GM19023 (cell line): ENCODE measurements around the gene RHOA.
"Not testable (repeated sequence)": the region's sequence is repeated elsewhere in the genome, so short reads cannot be mapped to it uniquely, and the experiment has no call there.

ENCODE experiments used
- ATAC-seq: cut with Tn5 transposase; IDR thresholded peaks from one replicate; pipeline ENCODE4 v1.9.1; 2021; ENCODE audit warnings: mild to moderate bottlenecking, moderate library complexity; ENCODE audit not compliant: unreplicated experiment

Gene RHOA

DNA sequence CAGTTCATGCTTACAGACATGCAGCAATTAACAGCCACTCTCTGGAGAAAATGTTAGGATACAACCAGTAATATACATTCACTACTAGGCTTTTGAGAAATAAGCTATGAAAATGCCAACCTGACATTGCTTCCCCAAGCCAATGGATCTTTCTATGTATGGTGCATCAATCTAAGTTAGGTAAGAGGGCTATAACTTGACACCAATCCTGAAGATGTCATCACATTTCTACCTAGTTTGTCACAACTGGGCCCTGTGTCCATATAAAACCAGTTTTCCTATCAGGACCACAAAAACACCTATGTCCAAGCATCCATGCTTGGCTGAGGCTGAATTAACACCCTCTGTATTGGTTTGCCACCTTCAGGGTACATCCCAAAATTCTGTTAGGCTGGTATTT is 39.8 kb downstream of the RHOA start:
- no peak for ATAC-seq

DNA sequence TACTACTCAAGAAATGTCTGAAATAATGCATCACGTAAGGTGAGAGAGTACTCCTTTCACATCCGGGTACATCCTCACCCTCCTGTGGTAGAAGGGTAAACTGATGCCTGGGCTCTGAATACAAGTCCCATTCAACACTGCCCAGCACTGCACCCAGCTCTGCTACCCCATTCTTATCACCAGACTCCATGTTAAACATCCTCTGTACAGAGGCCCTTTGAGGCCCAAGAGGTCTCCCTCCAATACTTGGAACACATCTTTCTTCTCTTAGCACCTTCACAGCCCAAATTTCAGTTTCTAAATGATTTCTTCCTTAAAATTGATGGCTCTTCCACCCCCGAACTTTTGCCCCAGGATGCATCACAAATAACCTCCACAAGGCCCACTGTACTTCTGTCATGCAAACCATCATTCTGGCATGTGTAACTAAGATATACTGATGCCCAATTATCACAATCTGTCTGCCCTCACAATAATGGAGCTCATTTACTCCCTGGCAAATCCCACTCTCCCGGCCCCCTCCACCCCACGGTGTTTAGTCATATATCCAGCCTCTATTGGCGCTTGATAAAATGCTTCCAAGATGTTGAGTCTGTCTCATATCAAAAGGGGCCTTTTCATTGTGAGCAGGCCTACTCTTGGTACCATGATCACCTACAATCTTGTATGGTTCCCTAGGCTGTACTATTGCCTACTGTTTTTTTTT is 41.0 kb downstream of the RHOA start:
- no peak for ATAC-seq

DNA sequence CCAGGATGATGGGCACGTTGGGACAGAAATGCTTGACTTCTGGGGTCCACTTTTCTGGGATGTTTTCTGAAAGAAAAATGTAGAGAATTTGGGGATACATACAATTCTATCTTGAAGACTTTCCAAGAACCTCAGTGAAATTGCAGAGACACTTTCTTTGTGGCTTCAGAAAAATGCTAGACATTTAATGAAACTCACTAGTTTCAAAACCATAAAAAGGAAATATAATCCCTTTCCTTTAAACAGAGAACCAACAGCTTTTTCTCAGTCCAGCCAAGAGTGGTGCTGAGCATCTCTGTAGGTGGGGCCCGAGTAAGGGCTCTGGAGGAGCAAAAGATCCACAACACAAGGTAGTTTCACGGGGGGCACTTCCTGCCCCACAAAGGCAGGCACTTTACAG is 49.2 kb downstream of the RHOA start:
- ATAC-seq, result no peak

DNA sequence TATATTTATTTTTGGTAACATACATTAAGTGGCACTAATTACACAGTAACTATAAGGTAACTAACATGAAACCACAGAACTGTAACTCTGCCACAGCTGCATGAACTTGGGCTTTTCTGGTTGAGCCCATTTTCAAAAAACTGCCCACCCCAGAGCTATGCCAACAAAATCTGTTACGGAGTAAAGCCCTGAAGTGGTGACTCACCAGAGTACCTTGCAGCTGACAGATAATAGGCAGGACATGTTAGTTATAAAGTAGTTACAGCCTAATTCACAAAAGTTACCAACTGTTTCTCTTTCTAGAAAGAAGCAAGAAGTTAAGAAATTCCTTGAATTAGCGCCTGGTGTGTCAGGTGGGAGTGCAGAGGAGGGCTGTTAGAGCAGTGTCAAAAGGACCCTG is 52.2 kb downstream of the RHOA start:
- ATAC-seq, result no peak

DNA sequence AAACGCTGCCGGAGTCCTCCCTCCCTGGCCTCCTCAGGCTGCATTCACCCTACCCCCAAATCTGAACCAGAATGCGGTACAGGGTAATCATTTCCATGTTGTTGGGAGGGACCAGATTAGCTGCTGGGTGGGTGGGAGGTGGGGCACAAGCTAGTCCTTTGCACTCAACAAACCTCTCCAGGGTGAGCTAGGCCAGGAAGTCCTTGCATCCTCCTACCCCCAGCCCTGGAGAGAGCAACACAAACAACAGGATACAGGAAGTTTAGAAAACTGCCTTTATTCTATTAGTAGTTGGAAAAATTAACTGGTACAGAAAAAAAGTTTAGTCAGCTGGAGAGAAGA is 52.9 kb downstream of the RHOA start:
- peak; percentile 7 for ATAC-seq

DNA sequence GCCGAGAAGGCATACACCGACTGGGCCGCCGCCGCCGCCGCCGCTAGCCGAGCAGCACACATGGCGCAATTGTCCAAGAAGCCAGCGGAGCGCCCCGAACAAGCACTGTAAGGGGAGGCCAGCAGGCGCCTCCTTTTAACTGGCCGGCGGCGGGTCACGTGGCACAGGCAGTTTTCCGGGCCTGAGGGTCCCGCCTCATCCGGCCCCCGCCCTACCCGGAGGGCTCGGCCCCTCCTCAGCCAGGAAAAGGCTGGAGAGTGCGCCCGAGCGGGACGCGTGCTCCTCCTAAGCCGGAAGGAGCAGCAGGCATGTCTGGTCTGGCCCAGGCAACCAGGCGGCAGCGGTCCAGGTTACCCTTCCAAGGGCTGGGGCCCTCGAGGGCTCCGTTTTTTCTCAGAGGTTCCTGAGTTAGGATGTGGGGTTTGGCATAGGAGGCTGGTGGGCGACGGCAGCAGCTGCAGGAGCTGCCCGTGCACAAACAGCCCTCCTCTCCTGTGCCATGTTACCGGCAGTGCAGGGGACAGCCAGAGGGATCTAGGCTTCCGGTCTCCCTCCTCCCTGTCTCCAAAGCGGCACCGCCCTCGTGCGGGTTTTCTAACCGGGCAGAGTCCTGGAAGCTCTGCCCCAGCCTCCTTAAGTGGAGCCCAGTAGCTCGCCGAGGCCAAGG is 53.4 kb downstream of the RHOA start, which contains the start of gene GPX1:
Gene GPX1 (minus strand): TSS at position 137 of the 667 bp plus-strand sequence. CDS start 75 bp downstream, at position 62.
- ATAC-seq, result peak; percentile 89

DNA sequence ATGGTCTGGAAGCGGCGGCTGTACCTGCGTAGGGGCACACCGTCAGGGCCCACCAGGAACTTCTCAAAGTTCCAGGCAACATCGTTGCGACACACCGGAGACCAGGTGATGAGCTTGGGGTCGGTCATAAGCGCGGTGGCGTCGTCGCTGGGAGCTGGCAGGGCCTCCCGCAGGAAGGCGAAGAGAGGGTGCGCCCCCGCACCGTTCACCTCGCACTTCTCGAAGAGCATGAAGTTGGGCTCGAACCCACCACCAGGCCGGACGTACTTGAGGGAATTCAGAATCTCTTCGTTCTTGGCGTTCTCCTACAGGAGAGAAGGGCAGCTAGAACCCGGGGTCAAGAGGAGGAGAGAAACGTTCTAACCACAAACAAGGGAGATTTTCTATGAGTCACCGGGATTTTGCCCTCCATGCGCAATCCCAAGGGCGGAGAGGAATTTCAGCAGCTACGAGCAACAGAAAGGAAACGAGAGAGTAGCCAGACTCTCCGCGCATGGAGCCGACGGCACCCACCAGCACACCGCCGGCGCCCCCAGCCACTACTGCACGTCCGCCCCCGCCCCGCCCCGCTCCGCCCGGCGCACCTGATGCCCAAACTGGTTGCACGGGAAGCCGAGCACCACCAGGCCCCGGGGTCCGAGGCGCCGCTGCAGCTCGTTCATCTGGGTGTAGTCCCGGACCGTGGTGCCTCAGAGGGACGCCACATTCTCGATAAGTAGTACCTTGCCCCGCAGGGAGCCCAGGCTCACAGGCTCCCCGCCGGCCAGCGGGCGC is 54.1 kb downstream of the RHOA start:
- ATAC-seq, result peak; percentile 37

DNA sequence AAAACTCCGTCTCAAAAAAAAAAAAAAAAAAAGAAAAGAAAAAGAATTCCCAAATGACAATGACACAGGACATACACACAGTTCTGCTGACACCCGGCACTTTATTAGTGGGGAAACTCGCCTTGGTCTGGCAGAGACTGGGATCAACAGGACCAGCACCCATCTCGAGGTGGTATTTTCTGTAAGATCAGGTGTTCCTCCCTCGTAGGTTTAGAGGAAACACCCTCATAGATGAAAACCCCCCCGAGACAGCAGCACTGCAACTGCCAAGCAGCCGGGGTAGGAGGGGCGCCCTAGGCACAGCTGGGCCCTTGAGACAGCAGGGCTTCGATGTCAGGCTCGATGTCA is 54.7 kb downstream of the RHOA start:
- not testable (repeated sequence) for ATAC-seq

DNA sequence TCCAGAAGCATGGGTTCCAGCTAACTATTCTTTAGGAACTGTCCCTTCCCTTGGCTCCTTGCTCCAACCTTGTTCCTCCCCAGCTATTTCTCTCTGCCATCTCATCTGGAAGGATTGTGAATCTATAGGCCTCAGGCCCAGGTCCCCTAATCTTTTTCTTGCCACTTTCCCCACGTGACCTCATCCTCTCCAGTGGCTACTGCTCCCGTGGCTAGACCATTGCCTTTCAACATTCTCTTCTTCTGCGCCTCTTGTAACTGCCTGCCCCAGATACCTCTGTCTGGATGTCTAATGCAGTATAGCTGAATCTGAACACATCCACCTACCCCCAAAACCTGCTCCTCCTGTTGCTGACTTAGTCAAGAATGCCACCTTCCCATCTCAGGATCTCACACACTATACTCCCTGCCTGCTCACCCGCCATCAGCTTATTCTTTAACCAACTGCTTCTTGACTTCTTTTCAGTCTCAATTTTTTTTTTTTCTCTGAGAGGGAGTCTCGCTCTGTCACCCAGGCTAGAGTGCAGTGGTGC is 58.8 kb downstream of the RHOA start:
- ATAC-seq, result no peak

DNA sequence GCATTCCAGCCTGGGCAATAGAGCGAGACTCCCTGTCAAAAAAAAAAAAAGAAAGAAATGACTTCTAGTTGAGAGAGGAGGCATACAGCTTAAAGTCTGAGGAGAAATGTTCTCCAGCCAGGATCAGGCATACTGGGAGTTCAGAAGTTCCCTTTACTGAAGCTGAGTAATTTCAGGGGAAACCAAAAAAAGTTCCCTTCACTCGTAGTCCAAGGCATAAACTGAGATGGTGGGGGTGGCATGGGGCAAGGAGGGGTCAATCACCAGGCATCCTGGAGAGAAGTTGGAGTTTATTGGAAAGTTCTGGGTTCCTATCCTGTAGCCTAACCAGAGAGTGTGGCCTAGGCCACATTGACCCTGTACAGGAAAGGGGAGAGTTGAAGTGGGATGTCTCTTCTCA is 59.5 kb downstream of the RHOA start:
- no peak for ATAC-seq

DNA sequence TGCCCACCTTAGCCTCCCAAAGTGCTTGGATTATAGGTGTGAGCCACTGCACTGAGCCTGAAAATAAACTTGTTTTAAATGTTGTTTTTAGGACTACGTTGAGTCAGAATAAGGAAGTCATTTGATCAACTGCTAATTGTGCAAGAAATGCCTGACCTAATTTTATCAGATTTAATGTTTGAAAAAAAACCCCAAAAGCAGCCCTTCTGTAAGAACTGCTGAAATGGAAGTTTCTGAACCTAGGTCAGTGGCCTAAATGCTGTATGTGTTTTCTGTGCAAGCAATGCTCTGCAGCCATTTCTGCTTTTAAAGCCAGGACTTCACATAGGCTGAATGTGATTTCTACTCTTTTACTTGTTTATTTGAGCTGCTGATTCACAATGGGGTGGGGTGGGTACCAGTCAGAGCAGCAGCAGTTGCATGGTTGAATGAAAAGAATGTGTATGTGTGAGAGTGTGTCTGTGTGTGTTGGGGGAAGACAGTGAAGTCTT is 60.2 kb downstream of the RHOA start:
- no peak for ATAC-seq

DNA sequence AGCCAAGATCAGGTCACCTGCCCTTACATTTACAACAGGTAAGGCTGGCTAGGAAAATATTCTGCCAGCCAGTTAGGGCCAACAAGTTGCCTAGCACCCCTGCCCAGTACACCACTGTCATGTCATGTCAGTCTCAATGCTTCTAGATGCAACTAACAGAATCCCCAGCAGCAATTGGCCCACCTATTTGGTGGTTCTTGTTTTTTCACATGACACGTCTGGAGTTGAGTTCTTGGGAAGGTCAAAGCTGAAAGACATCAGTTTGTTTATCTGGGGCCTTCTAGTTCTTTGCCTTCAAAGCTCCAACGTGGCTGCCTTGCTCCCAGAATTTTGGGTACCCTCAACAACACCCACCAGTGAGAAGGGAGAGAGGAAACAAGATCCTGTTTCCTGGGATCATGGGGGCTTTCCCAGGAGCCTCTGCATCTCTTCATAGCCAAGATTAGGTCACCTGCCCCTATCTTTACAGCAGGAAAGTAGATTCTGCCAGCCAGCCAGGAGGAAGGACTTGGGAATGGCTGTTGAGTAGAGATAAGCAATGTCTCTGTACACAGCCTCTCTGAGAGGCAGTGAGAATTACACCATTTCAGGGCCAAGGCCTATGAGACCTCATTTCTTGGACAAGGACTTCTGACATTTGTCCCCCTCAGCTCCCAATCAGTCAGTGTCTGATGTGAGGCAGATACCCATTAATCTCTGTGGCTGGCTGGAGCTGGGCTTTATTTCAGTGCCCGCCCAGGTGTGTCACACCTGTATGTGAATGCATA is 62.2 kb downstream of the RHOA start:
- no peak for ATAC-seq

DNA sequence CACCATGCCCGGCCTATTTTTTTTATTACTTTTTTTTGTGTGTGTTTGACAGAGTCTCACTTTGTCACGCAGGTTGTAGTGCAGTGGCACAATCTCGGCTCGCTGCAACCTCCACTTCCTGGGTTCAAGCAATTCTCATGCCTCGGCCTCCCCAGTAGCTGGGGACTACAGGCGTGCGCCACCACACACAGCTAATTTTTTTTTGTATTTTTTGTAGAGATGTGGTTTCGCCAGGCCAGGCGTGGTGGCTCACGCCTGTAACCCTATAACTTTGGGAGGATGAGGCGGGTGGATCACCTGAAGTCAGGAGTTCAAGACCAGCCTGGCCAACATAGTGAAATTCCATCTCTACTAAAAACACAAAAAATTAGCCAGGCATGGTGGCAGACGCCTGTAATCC is 63.4 kb downstream of the RHOA start:
- ATAC-seq, result not testable (repeated sequence)

DNA sequence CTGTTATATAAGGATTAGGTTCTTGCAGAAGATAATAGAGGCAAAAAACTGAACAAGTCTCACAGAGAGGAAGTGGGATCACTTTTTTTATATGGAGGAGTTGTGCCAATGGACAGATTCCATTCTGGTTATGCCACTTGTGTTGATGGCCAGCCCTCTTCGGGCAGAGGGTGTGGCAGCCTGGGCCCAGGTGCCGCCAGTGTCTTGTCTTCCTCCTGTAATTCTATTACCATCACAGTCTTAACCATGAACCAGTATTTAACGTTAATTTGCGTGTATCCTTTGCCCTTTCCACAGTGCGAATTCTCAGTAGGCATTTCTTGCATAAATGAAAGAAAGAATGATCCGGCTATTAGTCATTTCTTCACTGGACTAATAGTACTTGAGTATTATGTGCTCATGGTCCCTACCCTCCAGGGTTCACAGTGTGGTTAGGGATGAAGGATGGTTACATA is 65.0 kb downstream of the RHOA start:
- no peak for ATAC-seq

DNA sequence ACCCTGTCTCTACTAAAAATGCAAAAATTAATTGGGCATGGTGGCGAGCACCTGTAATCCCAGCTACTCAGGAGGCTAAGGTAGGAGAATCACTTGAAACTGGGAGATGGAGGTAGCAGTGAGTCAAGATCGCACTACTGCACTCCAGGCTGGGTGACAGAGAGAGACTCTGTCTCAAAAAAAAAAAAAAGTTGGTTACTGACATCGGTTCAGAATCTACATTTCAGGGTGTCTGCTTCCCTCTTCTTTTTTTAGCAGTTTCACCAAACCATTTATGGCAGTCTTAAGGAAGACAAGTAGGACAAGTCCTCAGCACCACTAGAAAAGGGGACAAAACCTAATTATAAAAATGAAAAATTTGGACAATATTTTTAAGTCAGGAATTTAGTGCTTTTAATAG is 68.6 kb downstream of the RHOA start:
- no peak for ATAC-seq

DNA sequence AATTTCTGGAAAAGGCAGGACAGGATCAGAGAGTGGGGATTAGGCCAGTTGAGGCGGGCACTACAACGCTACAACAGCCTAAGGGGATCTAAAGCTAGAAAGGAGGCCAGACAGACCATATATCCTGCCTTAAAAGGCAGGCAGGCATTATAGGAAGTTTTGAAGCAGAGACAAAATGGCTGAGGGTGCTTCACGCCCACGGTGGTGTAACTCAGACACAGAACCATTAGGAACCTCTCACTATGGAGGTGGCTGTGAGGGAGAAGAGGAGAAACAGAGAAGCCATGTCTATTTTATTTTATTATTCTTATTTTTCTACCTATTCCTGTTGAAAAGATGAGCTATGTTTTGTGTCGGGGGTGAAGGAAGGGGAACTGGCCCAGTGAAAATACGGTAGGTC is 69.8 kb downstream of the RHOA start:
- no peak for ATAC-seq

DNA sequence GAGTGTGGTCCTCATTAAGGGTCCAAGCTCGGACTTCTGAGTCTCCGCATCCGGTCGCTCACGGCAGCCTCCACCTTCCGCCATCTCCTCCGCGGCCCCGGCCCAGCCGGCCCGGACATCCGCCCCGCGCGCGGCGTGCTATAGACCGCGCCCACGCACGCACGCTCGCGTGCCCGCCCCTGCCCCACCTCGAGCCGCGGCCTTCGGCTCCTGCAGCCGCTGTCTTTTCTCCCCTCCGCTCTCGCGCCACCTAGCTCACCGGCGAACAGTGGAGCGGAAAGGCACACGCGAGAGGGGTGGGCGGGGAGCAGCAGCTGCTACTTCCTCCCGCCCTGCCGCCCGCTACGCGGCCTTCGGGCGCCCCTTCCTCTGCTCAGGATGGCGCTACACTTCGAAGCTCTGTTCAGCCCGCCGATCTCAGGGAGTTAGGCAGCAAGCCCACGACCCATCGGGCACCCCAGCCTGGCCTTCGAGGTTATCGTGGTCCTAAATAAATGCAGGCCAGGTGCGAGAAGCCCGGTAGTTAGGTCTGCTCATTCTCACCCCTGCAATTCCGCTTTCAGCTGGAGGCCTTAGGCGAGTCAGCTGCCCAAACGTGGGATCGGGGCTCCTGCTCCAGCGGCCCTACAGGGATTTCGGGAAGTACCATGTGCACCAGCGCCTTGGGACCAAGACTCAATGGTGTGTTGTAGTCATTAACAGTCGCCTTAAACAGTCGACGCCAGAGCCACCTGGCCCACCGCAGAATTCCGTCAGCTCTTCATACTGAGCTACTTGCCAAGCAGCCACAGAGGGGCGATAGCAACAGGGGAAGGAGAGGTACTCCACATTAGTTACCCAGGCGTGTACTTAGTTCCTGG is 71.6 kb downstream of the RHOA start, which contains the start of gene USP4:
Gene USP4 (minus strand): TSS at position 113 of the 860 bp plus-strand sequence. CDS start 29 bp downstream, at position 84.
- ATAC-seq, result peak; percentile 84

DNA sequence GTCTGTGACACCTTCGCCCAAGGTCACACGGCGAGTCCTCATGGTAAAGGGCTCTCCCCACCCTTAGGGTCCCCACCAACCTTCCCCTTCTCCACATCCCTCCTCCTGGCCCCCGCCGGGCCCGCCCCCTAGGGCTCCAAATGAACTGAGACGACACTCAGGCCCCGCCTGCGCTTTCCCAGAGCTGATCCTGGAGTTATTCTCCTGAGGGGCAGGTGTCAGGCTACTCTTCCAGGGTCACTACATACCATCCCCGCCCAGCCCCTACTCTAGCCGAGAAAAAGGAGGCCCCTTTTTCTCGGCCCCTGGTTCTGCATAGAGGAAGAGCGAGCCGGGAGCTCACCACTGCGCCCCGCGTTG is 72.2 kb downstream of the RHOA start:
- ATAC-seq, result no peak

DNA sequence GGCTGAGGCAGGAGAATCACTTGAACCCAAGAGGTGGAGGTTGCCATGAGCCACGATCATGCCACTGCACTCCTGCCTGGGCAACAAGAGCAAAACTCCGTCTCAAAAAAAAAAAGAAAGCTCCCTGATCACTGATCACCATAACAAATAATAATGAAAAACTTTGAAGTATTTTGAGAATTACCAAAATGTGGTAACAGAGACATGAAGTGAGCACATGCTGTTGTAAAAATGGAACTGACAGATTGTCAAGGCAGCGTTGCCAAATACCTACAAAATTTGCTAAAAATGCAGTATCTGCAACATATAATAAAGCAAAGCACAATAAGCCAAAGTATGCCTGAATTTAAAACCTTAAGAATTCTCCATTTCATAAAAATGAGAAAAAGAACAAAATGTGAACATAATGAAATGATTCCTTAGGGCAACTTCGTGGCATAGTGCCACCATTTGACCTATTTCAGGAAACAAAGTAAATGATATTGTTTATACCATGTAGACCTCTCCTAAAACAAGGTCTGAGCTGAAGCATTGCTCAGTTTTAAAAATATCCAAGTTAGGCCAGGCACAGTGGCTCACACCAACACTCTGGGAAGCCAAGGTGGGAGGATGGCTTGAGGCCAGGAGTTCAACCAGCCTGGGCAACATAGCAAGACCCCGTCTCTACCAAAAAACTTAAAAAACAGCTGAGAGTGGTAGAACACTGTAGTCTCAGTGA is 77.7 kb downstream of the RHOA start:
- ATAC-seq, result no peak
